IMR-90 (cell line): ENCODE results near the gene CACNA2D1. TPM values are rescaled to one million over a fixed set of nuclear protein-coding genes. Genes with fewer than 3 reads are reported as not detected.

Experiments used
- ATAC-seq: fragments of 200-7000 bp; cut with Tn5 transposase; 2 replicates; pipeline ENCODE4 v1.9.1; 2020; ENCODE audit warnings: low read depth, mild to moderate bottlenecking, moderate library complexity
- BruUV-seq: library from RNA; stranded (reverse); fragments of 400-500 nt; replicated peaks from 2 replicates; lab custom pipeline; 2021; lab: Mats Ljungman, UMichigan
- CTCF ChIA-PET: fragments of 300-600 bp; formaldehyde crosslinking; extraction: SDS; loops from one replicate; lab custom pipeline; 2021; ENCODE audit warnings: antibody characterized with exemption; lab: Yijun Ruan, JAX
- POLR2A ChIA-PET: fragments of 300-600 bp; sonication (Branson Sonifier 250); formaldehyde crosslinking; loops from one replicate; lab custom pipeline; 2022; ENCODE audit warnings: antibody characterized with exemption; ENCODE audit not compliant: unreplicated experiment; lab: Charles Lee
- DNase-seq: peaks from one replicate; pipeline ENCODE4 v3.0.0; 2013
- H2AFZ ChIP-seq: replicated peaks from 2 replicates; pipeline ENCODE3; 2013; ENCODE audit warnings: low read length, mild to moderate bottlenecking; ENCODE audit not compliant: poor library complexity
- H2AK5ac ChIP-seq: 2 replicates; pipeline ENCODE4 v1.6.1; 2013; ENCODE audit warnings: low read depth, low read length, inconsistent platforms
- H2AK9ac ChIP-seq: replicated peaks from 2 replicates; pipeline ENCODE3; 2013; ENCODE audit warnings: mild to moderate bottlenecking, low read depth, low read length, moderate library complexity; ENCODE audit not compliant: poor library complexity
- H2BK120ac ChIP-seq: 2 replicates; pipeline ENCODE4 v1.6.1; 2013; ENCODE audit warnings: low read depth, low read length, inconsistent platforms
- H2BK15ac ChIP-seq: 3 replicates; pipeline ENCODE4 v1.6.1; 2013; ENCODE audit warnings: low read depth, low read length, inconsistent platforms
- H2BK20ac ChIP-seq: 2 replicates; pipeline ENCODE4 v1.6.1; 2013; ENCODE audit warnings: low read depth, mild to moderate bottlenecking, inconsistent platforms, low read length, moderate library complexity
- H2BK5ac ChIP-seq: 2 replicates; pipeline ENCODE4 v1.6.1; 2013; ENCODE audit warnings: mild to moderate bottlenecking, low read depth, low read length, inconsistent platforms; ENCODE audit not compliant: poor library complexity, severe bottlenecking
- H3K14ac ChIP-seq: replicated peaks from 2 replicates; pipeline ENCODE4 v1.6.1; 2013; ENCODE audit warnings: low read depth, low read length, inconsistent platforms
- H3K18ac ChIP-seq: 2 replicates; pipeline ENCODE4 v1.6.1; 2013; ENCODE audit warnings: low read depth, low read length, control low read depth
- H3K23ac ChIP-seq: 2 replicates; pipeline ENCODE4 v1.6.1; 2013; ENCODE audit warnings: low read depth, low read length, inconsistent platforms
- H3K27ac ChIP-seq: 2 replicates; pipeline ENCODE4 v1.5.1; 2013; ENCODE audit warnings: mild to moderate bottlenecking, control low read depth, low read length; ENCODE audit not compliant: insufficient read depth
- H3K27me3 ChIP-seq: 2 replicates; pipeline ENCODE4 v1.6.1; 2013; ENCODE audit warnings: low read length; ENCODE audit not compliant: control insufficient read depth, insufficient read depth
- H3K36me3 ChIP-seq: 2 replicates; pipeline ENCODE4 v1.6.1; 2013; ENCODE audit warnings: low read length, mixed read lengths; ENCODE audit not compliant: control insufficient read depth, insufficient read depth
- H3K4ac ChIP-seq: 2 replicates; pipeline ENCODE4 v1.6.1; 2013; ENCODE audit warnings: low read depth, low read length, inconsistent platforms
- H3K4me1 ChIP-seq: 2 replicates; pipeline ENCODE4 v1.6.1; 2013; ENCODE audit warnings: low read length, mixed read lengths; ENCODE audit not compliant: control insufficient read depth, insufficient read depth
- H3K4me2 ChIP-seq: 2 replicates; pipeline ENCODE4 v1.6.1; 2013; ENCODE audit warnings: low read depth, mild to moderate bottlenecking, control low read depth, low read length, moderate library complexity
- H3K4me3 ChIP-seq: 2 replicates; pipeline ENCODE4 v1.5.1; 2013; ENCODE audit warnings: low read depth, mild to moderate bottlenecking, control low read depth, low read length, moderate library complexity; ENCODE audit not compliant: insufficient read depth
- H3K56ac ChIP-seq: 2 replicates; pipeline ENCODE4 v1.6.1; 2013; ENCODE audit warnings: low read length, inconsistent platforms; ENCODE audit not compliant: insufficient read depth; ENCODE audit errors: extremely low read depth
- H3K79me1 ChIP-seq, 2 experiments: 2 replicates each; pipeline ENCODE4 v1.6.1; 2013; ENCODE audit warnings: low read length in 2 of 2, inconsistent platforms in 1 of 2, low read depth in 1 of 2
- H3K9ac ChIP-seq: 2 replicates; pipeline ENCODE4 v1.6.1; 2013; ENCODE audit warnings: low read depth, low read length, control low read depth
- H3K9me1 ChIP-seq: 2 replicates; pipeline ENCODE4 v1.6.1; 2013; ENCODE audit warnings: low read length, inconsistent platforms; ENCODE audit not compliant: insufficient read depth
- H3K9me3 ChIP-seq: 2 replicates; pipeline ENCODE4 v1.6.1; 2013; ENCODE audit warnings: low read length; ENCODE audit not compliant: control insufficient read depth, insufficient read depth
- H4K20me1 ChIP-seq: 2 replicates; pipeline ENCODE4 v1.6.1; 2013; ENCODE audit warnings: low read length, inconsistent platforms; ENCODE audit not compliant: insufficient read depth
- H4K5ac ChIP-seq: 2 replicates; pipeline ENCODE4 v1.6.1; 2013; ENCODE audit warnings: mild to moderate bottlenecking, low read depth, low read length, control low read depth
- H4K8ac ChIP-seq, 2 experiments: 2 replicates each; pipeline ENCODE4 v1.6.1; 2013; ENCODE audit warnings: low read depth in 2 of 2, low read length in 2 of 2, control low read depth in 1 of 2, inconsistent platforms in 1 of 2
- H4K91ac ChIP-seq: 2 replicates; pipeline ENCODE4 v1.6.1; 2013; ENCODE audit warnings: low read depth, low read length, inconsistent platforms; ENCODE audit not compliant: insufficient read depth
- BHLHE40 ChIP-seq: fragments of 150-350 bp; IDR thresholded peaks from 2 replicates; pipeline ENCODE4 v1.6.1; 2016; ENCODE audit warnings: mild to moderate bottlenecking, low read depth, low read length
- CEBPB ChIP-seq: IDR thresholded peaks from 2 replicates; pipeline ENCODE4 v1.6.1; 2012; ENCODE audit warnings: low read depth, low read length, improper control_type of control experiment
- CHD1 ChIP-seq: IDR thresholded peaks from 2 replicates; pipeline ENCODE4 v1.6.1; 2012; ENCODE audit warnings: low read depth, low read length, improper control_type of control experiment
- CTCF ChIP-seq: conservative IDR thresholded peaks from 2 replicates; pipeline ENCODE4 v1.5.1; 2012; ENCODE audit warnings: mild to moderate bottlenecking, low read depth, low read length, improper control_type of control experiment
- FOS ChIP-seq: fragments of 150-350 bp; IDR thresholded peaks from 2 replicates; pipeline ENCODE4 v1.6.1; 2016; ENCODE audit warnings: low read depth, low read length
- NFE2L2 ChIP-seq: fragments of 150-350 bp; IDR thresholded peaks from 2 replicates; pipeline ENCODE4 v1.6.1; 2016; ENCODE audit warnings: low read depth, mild to moderate bottlenecking, low read length
- RCOR1 ChIP-seq: IDR thresholded peaks from 2 replicates; pipeline ENCODE4 v1.6.1; 2012; ENCODE audit warnings: mild to moderate bottlenecking, low read length, improper control_type of control experiment; ENCODE audit not compliant: insufficient replicate concordance
- WGBS, 2 experiments: methylation state at CpG; one replicate each; pipeline versions ENCODE4 v1.1.5 to v1.1.7; 2013; ENCODE audit warnings: missing lambda C conversion rate in 2 of 2; ENCODE audit not compliant: insufficient read length in 1 of 2; ENCODE audit errors: extremely low coverage in 2 of 2; 5-methylcytosine and 5-hydroxymethylcytosine counted together
- dilution Hi-C: fragments of 300-500 bp; cut with HindIII; formaldehyde crosslinking; loops from one replicate; pipeline ENCODE4 v1.14.3; 2018; ENCODE audit warnings: low sequenced_read_pairs; ENCODE audit not compliant: unreplicated experiment
- in situ Hi-C: fragments of 300-500 bp; cut with MboI; formaldehyde crosslinking; loops from 3 replicates; pipeline ENCODE4 v1.14.3; 2019; ENCODE audit warnings: low sequenced_read_pairs, inconsistent platforms, mixed read lengths
- intact Hi-C: fragments of 100-400 bp; cut with micrococcal nuclease; formaldehyde crosslinking; loops from 2 replicates; pipeline ENCODE4 v1.10.0; 2022
- polyA plus RNA-seq, 3 experiments: library from polyadenylated mRNA; depleted of rRNA; stranded (reverse); fragments of >200 nt; gene quantifications; 2 replicates each; pipeline ENCODE4 v1.2.3, GENCODE V29; 2012; ENCODE audit warnings: low replicate concordance in 1 of 3
- total RNA-seq: library from RNA; depleted of rRNA; stranded (reverse); fragments of >200 nt; gene quantifications from 2 replicates; pipeline ENCODE4 v1.2.3, GENCODE V29; 2012
- TF ChIP-seq, protein P1 (sequence below): fragments of 150-350 bp; IDR thresholded peaks from 2 replicates; pipeline ENCODE4 v1.6.1; 2016; ENCODE audit warnings: low read depth, mild to moderate bottlenecking, low read length, moderate library complexity, borderline replicate concordance

CACNA2D1 gene
- total and polyA plus RNA-seq, 2 of the 4 experiments (the other 2 are of a cell fraction) = 5.8 to 21.9 TPM

DNA sequence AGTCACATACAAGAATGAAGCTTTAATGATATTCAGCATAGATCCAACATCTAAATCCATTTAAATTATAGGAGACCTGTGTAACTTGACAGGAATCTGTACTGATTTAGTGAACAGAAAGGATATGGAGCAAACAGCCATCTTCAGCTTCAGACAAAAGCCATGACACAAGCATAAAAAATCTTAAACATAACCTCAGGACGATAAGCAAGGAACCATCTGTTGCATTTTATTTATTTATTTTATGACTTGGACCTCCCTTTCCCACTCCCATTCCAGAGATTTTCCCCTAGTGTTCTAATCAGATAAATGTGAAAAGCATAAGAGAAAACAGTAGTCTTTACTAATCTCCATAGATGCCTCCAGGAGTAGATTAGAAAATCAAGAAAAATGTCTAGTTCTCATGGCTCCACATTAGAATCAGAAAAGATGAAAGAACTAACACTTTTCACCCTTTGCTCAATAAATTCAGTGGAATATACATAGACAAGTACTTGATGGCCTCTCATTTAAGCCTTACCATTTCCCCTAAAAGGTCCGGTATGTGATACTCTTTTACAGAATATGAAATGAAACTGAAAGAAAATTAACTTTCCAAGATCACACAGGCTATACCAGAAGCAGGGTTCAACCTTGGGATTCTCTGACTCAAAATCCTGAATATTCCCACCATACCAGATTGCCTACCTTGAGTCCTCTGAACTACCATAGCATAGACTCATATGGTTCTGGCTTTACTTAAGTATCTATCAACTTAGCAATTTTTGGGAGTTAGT lies 15.2 kb downstream of the CACNA2D1 start:
- H3K56ac ChIP-seq = no peak overlapping the region
- H3K9me1 ChIP-seq = peaks cover 3% of the 10 kb centered on the region
- H3K18ac ChIP-seq = peak overlapping the region; percentile 82; the same call in 1 of the 2 replicates
- ATAC-seq = peak; percentile 76
- H3K79me1 ChIP-seq = peaks cover 14 to 45% of the 10 kb centered on the region in 2 experiments
- H3K27ac ChIP-seq = peak overlapping the region; percentile 37; the same call in 1 of the 2 replicates
- H2BK20ac ChIP-seq = peak overlapping the region; percentile 75
- no peak overlapping the region for H3K4me3 ChIP-seq
- no peaks in the 10 kb centered on the region for H3K36me3 ChIP-seq
- H2AK9ac ChIP-seq = no peak overlapping the region
- H3K14ac ChIP-seq = peak overlapping the region; percentile 70
- TF ChIP-seq RCOR1 (peak; percentile 36), CEBPB (no peak), FOS (peak; percentile 51; the same call in 1 of the 2 replicates), CHD1 (no peak), BHLHE40 (no peak), CTCF (0 out of 2 replicates have a peak, but pooled peaks have one; percentile 4), NFE2L2 (no peak)
- TF ChIP-seq, protein P1, sequence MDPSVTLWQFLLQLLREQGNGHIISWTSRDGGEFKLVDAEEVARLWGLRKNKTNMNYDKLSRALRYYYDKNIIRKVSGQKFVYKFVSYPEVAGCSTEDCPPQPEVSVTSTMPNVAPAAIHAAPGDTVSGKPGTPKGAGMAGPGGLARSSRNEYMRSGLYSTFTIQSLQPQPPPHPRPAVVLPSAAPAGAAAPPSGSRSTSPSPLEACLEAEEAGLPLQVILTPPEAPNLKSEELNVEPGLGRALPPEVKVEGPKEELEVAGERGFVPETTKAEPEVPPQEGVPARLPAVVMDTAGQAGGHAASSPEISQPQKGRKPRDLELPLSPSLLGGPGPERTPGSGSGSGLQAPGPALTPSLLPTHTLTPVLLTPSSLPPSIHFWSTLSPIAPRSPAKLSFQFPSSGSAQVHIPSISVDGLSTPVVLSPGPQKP = no peak
- peak overlapping the region; percentile 25; the same call in 1 of the 2 replicates for H3K23ac ChIP-seq
- H3K9me3 ChIP-seq = no peaks in the 10 kb centered on the region
- H3K4me2 ChIP-seq = peak overlapping the region; percentile 72; the same call in 1 of the 2 replicates
- H3K9ac ChIP-seq = 0 out of 2 replicates have a peak overlapping the region, but pooled peaks have one; percentile 28
- POLR2A ChIA-PET = no interaction called here
- H2AK5ac ChIP-seq = peak overlapping the region; percentile 63; the same call in 1 of the 2 replicates
- no TSS peak for BruUV-seq
- H2BK5ac ChIP-seq = peak overlapping the region; percentile 63
- H4K20me1 ChIP-seq = peaks cover 2% of the 10 kb centered on the region; the same call in 1 of the 2 replicates
- DNase-seq = peak; percentile 91
- dilution Hi-C loops (no loop called here), in situ Hi-C loops (no loop called here), intact Hi-C loops (no loop called here)
- peak overlapping the region; percentile 75 for H2BK120ac ChIP-seq
- WGBS, 2 experiments = no CpG with 5 or more reads among the region's 2 CpGs
- H2BK15ac ChIP-seq = peak overlapping the region; percentile 15; the same call in 1 of the 3 replicates
- H3K27me3 ChIP-seq = no peaks in the 10 kb centered on the region
- H4K8ac ChIP-seq = peak overlapping the region in 1 of 2 experiments; percentile 39; a peak in 1 of 4 replicates
- peak overlapping the region; percentile 24; the same call in 1 of the 2 replicates for H3K4ac ChIP-seq
- peak overlapping the region; percentile 46; the same call in 1 of the 2 replicates for H4K5ac ChIP-seq
- H4K91ac ChIP-seq = peak overlapping the region; percentile 36; the same call in 1 of the 2 replicates
- no peak overlapping the region for H2AFZ ChIP-seq
- H3K4me1 ChIP-seq = peaks cover 12% of the 10 kb centered on the region
- CTCF ChIA-PET = interaction anchor here (0.7 to 0.9 kb wide), 2 partner anchors 15 to 178 kb away, joined by 3 read pairs; no protein-coding TSS in a partner anchor
